NOMO-1 (cell line): ENCODE results near the gene TGFBR2.

Experiments
- DNase-seq, 2 experiments: peaks; one replicate each; lab custom pipeline; 2025; ENCODE audit not compliant: unreplicated experiment in 2 of 2; lab: John Stamatoyannopoulos, UW

TGFBR2 gene

DNA sequence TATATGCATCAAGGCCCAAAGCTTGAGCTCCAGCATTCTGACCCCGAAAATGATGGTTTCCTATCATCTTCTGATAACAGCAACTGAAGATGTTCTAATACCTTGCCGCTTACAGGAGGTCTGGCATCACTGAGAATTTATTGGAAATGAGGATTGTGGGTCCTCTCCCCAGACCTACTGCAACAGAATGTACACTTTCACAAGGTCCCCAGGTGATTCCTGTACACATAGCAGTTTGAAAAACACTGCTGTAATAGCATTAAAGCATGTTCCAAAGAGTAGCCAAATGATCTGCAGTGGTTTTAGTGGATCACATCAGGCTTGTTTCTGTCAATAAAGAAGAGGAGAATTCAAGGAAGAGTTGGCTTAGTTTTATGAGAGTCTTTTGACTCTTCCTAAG, 11.3 kb downstream of the TGFBR2 start:
- no peak for DNase-seq

DNA sequence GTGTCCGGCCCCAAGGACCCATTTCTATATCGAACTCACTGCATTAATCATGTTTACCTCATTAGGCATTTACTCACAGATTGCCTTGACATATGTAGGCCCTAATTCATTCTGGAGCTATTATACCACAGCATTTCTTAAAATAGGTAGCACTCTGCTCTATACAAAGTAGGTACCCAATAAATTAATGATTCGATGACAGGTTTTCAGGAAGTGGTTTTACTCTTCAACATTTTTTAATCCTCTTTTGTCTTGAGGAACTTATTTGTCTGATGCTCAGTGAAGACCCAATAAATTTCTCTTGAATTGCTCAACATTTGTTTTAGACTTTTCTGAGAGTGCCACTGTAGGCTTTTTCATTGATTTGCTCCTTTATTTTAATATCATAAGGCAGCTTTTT, 12.1 kb downstream of the TGFBR2 start:
- DNase-seq: peak; percentile 23 to 87

DNA sequence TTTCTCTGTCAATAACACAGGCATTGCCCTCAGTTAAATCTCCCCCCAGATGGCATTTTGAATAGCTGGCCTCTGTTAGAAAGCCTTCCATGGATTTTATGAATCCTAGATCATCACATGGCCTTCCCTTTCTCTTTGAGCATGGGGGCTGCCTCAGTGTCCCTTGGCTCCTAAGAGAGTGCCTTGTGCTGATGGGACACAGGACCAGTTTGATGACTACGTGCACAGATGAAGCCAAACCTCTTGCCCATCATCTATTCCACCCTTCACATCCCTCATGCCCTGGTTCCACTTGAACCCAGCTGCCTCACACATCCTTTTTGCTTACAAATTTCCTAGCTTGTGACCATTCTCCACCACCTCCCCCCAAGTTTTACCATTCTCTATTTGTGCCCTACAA, 12.9 kb downstream of the TGFBR2 start:
- no peak for DNase-seq

DNA sequence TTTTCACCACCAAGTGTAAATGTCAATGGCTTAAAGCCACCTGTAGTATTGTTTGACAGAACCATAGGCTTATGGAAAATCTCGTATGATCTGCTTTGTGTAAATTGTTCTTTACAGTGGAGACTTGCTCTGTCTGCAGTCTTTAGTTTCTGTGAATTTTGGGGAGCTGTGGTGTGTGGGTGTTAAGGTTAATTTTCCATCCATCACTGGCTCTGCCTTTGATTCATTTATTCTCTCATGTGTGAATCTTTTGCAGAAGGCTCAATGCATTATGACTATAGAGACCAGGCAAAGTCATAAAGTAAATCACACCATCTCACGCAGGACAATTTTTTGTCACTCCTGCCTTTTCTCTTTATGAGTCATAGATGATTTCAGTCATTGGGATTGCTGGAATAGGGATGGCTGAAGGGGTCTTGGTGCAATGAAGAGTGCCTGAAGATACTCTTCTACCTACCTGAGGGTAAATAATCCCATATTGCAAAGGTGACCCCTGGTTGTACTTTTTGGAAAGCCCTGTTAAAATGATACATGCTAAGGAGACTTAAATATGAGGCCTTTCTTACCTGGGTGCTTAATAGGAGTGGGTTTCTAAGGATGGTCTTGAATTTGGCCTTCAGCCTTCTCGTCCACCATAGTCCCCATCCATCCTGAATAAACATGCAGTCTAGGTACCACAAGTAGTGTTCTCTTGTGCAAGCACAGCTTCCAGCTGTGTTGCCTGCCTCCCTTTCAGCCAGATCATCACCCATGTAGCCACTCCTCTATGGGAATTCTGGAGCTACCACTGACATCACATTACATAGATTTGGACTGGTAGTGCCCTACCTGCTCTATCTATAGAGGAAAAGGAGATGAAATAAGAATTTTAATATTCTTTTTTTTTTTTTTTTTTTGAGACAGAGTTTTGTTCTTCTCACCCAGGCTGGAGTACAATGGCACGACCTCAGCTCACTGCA, 14.3 kb downstream of the TGFBR2 start:
- no peak for DNase-seq

DNA sequence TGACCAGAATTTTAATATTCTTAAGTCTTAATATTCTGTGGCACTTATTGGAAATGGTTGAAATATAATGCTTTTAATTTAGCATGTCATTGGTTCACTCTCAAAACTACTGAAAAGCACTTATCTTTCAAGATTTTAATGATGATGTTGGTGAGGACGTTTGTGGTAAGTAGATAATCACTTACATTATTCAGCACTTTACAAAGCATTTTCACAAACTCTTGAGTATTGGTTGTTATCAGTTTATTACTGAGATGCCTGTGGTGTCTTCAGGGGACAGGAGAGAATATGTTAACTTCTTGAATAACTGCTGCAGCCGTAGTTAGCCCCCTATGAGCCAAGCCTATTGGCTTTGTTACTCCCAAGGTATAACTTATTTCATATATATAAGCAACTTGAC, 15.2 kb downstream of the TGFBR2 start:
- no peak for DNase-seq

DNA sequence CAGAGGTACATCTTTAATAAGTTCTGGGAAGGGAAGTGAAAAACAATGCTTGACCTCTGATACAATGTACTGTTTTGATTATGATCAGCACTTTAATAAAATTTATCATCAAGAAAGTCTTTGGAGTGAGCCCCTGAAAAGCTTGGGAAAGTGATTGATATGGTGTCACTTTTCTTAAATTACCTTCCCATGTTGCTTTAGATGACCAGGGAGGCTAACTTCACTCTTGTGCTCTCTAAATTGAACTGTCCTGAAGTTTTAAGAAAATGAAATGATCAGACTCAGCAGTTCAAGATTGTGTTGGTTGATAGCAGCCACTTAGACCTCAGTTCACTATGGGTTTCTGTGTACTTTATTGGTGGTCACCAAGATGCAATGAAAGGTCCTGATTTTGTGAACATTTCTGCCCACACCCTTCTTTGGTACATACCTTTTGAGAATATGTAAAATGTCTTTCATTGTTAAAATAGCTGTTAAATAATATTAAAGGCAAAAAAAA, 15.7 kb downstream of the TGFBR2 start:
- no peak for DNase-seq

DNA sequence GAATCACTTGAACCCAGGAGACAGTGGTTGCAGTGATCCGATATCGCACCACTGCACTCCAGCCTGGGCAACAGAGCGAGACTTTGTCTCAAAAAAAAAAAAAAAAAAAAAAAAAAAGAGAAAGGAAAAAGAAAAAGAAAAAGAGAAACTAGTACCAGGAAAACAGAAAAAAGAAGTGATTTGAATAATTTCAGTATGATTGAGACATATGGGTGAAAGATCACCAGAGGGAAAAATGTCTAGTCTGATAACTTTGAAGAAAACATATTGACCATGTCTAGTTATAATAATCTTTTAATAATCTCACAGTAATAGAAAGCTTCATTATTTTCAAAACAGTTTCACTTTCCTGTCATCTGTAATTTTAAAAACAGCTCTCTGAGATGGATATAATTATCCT, 16.4 kb downstream of the TGFBR2 start:
- DNase-seq: no peak

DNA sequence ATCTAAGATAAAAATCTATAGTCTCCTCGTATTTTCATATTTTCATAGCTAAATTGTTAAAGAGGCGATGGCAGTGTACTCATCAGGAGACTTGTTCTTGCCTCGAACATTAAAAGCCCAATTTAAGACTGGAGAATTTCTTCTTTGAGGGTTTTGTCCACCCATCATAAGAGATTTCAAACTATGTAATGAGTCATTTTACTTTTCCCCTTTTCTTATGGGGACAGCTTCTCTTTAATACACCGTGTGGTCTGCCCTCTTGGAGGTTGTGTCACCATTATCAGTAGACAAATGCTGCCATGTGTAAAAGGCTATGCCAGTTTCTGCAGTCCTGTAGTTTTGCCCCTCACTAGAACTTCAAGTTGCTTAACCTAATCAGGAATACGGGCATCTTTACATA, 16.9 kb downstream of the TGFBR2 start:
- no peak for DNase-seq

DNA sequence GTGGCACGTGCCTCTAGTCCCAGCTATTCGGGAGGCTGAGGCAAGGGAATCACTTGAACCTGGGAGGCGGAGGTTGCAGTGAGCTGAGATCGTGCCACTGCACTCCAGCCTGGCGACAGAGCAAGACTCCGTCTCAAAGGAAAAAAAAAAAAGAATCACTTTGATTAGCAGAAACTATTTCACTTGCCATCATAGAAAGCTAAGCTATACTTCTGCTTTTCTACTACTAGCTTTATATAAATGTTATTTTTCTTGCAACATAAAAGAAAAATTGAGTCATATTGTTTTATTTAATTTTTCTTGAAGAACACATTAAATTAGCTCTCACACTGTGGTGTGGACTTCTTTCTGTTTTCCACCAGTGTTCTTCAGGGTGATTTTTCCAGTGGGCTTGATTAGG, 18.1 kb downstream of the TGFBR2 start:
- DNase-seq: peak in 1 of 2 experiments; percentile 18

DNA sequence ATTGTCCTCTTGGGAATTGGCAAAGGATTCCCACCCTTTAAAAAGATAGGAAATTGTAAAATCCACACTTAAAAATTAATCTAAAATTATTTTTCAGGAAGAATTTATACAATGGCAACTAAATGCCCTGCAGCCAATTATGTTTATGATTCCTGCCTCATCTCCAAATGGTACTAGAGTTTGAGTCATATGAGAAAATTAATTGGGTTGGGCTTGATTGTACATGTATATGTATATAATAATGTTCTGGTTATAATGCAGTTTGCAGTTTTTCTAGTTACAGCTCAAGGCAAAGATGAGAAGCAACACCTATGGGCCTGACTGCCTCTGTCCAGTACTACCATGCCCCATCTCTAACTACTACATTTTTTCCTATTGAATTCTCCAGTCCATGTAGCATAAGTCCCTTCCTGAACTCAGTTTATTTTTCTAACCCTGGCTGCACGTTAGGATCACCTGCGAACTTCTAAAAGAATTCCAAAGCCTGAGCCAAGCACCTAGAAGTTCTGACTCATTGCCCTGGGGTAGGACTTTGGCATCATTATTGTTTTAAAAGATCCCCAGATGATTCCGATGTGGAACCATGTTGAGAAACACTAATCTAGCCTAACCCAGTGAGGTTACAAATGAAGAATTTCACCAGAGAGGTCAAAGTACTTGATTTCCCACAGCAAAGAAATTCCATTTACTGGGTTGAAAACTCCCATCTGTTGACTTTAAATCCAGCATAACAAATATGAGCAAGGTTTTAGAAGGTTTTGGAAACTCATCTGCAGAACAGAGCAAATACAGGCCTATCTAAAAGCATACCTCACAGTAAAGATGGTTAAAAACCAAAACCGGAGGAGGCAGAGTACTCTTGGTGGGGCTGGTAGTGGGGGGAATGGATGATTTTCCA, 19.4 kb downstream of the TGFBR2 start:
- no peak for DNase-seq

DNA sequence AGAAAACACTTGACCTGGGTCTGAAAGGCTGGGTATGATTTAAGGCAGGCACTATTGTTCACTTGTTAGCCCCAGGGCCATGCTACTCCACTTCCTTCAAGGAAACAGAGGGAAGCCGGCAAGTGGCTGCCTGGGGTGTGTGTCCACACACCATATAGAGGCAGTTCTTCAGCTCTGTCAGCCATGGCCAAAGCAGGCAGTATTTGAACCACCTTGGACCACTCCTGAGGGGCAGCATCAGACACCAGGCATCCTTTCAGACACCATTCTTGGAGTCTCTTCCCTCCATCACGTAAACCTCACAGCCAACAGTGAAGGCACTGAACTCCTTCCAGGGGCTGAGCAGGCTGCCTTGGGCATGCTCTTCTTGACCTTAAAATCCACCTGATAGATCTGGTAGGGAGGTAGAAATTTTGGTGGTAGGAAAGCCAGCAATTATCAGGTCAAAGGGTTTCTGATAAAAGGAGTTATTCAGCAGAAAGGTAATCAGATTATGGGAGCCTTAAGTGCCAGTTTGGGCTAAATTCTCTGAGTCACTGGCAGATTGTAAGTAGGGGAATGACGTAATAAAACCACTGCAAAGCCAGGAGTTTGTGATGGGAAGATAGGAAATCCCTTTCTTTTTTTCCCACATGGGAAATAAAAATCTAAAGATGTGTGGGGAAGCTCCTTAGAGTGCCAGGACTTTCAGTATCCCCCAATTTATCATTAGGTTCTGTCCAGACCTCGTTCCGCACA, 20.2 kb downstream of the TGFBR2 start:
- no peak for DNase-seq

DNA sequence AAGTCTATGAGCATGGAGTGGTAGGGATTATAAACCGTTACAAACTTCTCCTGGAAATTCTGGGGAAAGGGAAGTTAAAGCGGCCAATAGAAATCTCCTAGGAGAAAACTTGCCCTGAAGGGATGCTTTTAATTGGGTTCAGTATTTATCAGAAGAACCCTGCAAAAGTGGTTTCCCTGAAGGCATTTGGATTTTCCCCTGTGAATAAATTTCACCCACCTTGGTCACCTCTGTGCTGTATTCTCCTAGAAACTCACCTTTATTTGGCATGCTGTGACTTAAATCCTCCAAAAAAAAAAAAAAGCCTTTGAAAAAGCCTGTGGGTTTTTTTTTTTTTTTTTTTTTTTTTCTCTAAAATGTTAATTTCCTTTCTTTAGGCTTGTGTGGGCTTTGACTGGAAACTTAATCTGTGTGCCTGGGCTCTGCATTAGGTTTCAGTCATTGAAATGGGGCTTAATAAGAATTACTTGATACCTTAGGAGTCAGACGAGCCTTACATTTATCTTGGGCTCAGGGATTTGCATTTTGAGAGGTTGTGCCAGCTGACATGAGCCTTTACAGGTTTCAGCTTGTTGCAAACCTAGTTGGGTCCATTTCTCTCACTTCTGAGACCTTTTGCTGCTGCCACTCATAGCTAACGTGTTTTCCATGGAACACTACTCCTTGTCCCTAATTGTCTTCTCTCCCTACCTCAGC, 22.0 kb downstream of the TGFBR2 start:
- DNase-seq: no peak

DNA sequence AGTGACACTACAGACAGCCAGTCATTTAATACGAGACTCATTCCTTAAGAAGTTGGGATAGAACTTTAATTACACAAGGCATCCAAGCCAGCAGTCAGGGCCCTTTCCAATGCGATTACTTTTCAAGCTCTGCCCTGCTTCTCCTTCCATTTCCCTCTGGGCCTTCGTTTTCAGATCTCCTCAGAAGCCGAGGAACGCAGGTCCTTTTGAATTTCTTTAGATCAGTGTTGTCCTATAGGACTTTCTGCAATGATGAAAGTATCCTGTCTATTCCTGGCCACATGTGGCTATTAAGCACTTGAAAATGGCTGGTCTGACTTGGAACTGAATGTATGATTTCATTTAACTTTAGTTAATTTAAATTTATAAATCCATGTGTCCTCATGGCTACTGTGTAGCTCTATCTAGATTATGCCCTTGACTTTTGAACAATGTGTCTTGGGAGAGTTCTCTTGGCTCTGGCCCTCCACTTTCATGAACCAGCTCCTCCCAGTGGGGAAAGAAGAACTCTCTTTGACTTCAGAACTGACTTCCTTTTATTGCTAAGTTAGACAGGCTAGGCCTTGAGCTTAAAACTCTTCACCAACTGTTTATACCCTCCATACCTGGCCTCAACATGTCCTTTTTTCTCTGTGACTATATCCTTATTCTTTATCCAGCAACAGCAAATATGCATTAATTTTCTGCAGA, 22.6 kb downstream of the TGFBR2 start:
- DNase-seq: peak; percentile 47 to 78

DNA sequence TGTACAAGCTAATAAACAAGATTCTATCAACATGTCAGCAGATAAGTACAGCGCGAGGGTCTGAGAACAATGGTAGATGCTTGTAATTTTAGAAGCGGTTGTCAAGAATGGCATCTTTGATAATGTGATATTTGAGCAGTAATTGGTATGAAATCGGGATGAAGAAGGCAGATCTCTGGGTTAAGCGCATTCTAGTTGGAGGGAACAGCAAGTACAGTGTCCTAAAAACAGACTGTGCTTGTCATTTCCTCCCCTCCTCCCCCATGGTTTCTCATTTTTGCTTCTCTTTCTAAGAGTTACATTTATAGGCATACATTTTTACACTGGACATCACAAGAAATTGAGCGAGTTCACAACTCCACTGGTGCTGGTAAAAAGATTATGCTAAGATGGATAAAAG, 23.3 kb downstream of the TGFBR2 start:
- no peak for DNase-seq

DNA sequence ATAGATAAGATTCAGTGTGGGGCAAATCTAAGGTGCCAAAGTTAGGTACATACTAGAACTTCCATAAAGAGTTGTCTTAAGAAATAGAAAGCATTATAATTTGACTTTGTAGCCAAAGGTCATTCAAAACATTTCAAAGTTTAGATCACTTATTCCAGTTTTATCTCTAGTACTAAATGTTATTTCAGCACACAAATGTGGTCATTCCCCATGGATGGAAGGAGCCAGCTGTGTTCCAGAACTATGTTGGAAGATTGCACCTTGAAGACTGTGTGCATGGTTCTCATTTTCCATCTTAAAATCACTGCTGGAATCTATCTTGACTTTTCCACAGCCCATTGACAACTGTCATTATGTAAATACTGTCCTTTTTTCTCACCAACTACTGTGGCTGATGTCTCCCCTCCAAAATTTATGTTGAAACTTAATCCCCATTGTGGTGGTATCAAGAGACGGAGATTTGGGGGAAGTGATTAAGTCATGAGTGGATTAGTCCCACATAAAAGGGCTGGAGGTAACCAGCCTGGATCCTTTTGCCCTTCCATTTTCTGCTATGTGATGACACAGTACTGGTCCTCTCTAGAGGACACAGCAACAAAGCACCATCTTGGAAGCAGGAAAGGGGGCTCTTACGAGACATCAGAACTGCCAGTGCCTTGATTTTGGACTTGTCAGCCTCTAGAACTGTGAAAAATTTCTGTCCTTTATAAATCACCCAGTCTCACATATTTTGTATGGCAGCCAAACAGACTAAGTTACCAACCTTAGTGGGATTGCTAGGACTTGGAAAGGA, 24.0 kb downstream of the TGFBR2 start:
- DNase-seq: no peak

DNA sequence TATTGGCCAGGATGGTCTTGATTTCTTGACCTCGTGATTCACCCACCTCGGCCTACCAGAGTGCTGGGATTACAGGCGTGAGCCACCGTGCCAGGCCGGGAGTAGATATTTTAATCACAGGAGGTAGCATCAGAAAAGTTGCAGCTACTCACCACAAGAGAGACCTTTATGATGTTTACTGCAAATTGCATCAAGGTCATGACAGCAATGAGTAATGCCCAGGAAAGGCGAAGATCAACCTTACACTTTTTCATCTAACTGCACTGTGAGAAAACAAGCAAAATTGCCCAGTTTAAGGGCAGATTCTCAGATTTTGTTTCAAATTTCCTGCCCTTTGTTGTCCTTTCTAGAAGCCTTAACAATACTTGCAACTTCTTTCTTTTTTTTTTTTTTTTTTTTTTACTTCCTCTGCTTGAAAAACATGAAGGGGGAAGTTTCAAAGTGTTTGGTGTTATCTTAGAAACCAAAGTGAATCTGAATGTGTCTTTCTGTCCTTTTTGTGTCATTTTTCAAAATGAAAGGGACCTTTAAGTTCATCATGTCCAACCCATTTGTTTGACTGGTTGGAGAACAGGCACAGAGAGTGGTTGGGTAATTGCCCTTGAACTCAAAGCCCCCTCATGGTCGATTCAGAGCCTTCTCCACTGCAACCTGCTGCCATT, 25.0 kb downstream of the TGFBR2 start:
- peak; percentile 24 to 67 for DNase-seq

DNA sequence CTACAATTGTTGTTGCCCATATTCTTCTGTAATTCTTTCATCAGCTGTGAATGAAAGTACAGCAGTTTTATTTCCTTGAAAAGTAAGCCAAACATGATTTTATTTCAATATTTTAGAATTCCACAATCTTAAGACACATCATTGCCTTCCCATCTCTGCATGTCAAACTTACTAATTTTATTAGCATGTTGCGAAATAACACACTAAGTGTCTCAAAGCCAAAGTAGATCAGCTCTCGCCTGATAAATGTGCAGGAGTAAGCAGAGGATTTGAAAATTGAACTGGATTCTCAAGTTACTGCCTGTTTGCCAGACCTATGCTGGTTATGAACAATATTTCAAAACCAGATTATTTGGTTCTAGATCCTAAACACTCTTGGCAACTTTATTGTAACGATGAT, 25.7 kb downstream of the TGFBR2 start:
- DNase-seq: no peak

DNA sequence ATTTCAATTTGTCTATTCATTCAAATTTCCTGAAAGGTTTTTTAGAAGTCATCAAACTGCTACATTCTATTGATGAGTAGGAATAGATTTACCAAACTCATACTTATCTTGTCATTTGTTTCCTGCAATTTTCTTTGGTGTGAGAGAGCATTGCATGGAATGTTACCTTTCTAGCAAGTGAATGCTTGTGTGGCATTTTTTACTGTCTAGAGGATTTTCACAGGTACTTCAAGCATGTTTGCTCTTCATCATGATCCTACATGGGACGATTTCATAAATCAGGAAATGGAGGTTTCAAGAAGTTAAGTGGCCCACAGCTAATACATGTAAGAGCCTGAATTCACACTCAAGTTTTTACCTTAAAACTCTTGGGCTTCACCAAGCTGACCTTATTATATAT, 26.1 kb downstream of the TGFBR2 start:
- DNase-seq: no peak
